Eye (tissue), 1 donor: Measurements from ENCODE around the gene NUP85.
A peak's percentile ranks its signal among the peaks of the same experiment; 100 is the strongest.
"Not testable (repeated sequence)": the region's sequence is repeated elsewhere in the genome, so short reads cannot be mapped to it uniquely, and the experiment has no call there.

ENCODE experiments used
- DNase-seq: peaks from one replicate; pipeline ENCODE4 v3.0.0-alpha.2; 2015

Gene NUP85

DNA sequence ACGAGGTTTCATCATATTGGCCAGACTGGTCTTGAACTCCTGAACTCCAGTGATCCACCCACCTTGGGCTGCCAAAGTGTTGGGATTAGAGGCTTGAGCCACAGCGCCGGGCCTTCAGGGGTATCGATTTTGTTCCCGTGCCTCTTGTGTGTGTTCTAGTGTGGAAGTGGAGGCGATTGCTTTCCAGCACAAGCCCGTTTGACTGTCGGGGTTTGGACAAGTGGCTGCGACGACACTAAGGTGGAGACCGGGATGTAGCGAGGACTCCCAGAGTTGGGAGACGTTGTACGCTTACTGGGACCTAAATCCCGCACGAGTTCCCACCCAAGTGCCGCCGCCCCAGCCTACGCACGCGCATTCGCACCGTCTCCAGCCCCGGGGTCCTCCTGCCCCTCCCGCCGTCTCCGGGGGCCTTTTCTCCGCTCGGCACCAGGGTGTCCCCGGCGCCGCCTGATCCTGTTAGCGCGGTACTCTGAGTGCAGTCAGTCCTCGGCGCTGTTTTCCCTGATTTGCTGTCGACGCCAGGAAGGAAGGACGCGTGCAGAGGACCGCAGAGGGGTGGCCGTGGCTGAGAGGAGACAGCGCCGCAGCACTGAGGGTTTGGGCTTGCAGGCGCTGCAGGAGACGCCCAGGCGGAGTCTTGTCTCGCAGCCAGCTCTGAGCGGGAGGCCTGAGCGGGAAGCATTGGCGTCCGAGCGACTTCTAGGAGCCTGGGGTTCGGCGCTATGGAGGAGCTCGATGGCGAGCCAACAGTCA is at the start of gene NUP85:
Gene NUP85 (plus strand): TSS at position 643 of the 756 bp plus-strand sequence. CDS start 83 bp downstream, at position 726.
- peak; percentile 98 for DNase-seq

GRCh38 chr17:75158480-75158879 is 47.0 kb upstream of the NUP85 start:
- not testable (repeated sequence) for DNase-seq

DNA sequence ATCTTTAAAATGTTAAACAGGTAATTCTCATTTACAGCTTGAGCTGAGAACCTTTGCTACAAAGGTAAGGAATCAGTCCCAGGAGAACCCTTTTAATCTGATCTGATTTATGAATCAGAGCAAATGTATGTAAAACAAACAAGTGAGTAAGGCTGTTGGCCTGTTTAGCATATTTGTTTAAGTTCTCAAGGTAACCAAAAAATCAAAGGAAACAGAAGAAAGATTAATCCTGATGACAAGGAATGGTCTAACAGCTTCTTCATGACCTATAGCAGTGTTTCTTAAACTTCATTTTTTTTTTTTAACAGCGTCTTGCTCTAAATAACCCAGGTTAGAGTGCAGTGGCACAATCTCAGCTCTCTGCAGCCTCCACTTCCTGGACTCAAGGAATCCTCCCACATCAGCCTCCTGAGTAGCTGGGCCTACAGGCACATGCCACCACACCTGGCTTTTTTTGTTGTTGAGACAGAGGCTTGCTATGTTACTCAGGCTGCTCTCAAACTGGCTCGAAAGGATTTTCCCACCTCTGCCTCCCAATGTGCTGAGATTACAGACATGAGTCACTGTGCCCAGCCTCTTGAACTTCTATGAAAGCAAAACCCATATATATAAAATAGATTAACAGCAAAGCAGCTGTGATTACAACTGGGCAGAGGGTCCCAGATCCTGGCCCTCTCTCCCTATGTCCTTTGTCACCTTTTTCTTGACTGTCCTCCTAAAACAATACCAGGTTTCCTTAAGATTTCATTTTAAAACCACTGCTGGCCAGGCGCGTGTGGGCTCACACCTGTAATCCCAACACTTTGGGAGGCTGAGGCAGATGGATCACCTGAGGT is 46.1 kb upstream of the NUP85 start:
- no peak for DNase-seq

DNA sequence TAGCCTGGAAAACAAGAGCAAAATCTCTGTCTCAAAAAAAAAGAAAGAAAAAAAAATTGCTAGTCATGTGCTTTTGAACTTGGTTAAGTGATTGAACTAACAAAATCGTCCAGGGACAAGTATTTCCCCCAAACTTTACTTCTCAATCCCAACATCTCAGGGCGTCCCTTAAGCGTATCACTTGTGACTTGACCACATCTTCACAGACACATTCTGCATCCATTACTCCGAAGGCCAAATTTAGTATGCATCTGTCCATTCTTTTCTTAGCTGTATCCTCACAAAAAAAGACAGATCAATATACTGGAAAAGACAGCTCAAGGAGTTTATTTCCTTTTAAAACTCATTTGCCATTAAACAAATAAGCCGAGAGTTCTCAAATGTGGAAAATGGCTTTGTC is 45.3 kb upstream of the NUP85 start:
- no peak for DNase-seq

DNA sequence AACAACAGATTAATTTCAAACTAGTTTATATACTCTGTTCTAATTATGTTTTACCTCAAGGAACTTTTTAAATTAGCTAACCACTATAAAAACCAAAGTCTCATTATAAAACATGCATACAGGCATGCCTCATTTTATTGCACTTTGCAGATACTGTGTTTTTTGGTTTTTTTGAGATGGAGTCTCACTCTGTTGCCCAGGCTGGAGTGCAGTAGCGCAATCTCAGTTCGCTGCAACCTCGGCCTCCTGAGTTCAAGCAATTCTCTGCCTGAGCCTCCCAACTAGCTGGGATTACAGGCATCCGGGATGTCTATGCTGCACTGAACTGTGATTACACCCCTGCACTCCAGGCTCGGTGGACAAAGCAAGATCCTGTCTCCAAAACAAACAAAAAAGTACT is 42.4 kb upstream of the NUP85 start:
- no peak for DNase-seq

DNA sequence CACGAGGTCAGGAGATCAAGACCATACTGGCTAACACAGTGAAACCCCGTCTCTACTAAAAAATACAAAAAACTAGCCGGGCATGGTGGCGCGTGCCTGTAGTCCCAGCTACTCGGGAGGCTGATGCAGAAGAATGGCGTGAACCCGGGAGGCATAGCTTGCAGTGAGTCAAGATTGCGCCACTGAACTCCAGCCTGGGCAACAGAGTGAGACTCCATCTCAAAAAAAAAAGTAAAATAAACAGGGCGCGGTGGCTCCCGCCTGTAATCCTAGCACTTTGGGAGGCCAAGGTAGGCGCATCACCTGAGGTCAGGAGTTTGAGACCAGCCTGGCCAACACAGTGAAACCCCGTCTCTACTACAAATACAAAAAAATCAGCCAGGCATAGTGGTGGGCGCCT is 40.9 kb upstream of the NUP85 start:
- DNase-seq = not testable (repeated sequence)

GRCh38 chr17:75168998-75169397 is 36.5 kb upstream of the NUP85 start:
- DNase-seq = no peak

GRCh38 chr17:75173526-75173925 is 32.0 kb upstream of the NUP85 start:
- DNase-seq = no peak

- no peak for DNase-seq
Measured at GRCh38 chr17:75174996-75175395, 30.5 kb upstream of the NUP85 start.

DNA sequence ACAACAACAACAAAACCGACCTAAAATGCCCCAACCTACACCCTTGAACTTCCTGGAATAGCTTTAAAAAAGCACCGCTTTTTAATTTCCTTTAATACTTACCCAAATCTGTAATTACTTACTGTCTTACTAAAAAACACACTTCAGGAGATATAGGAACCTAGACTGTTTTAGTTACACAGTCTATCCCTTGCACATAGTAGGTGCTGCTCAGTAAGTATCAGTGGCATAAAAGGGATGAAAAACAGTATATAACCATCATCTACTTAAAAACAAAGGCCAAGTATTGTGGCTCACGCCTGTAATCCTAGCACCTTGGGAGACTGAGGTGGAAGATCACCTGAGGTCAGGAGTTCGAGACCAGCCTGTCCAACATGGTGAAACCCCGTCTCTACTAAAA is 28.9 kb upstream of the NUP85 start:
- no peak for DNase-seq

GRCh38 chr17:75178453-75178852 is 27.0 kb upstream of the NUP85 start:
- DNase-seq = no peak

GRCh38 chr17:75181110-75181509 is 24.4 kb upstream of the NUP85 start:
- DNase-seq = no peak

DNA sequence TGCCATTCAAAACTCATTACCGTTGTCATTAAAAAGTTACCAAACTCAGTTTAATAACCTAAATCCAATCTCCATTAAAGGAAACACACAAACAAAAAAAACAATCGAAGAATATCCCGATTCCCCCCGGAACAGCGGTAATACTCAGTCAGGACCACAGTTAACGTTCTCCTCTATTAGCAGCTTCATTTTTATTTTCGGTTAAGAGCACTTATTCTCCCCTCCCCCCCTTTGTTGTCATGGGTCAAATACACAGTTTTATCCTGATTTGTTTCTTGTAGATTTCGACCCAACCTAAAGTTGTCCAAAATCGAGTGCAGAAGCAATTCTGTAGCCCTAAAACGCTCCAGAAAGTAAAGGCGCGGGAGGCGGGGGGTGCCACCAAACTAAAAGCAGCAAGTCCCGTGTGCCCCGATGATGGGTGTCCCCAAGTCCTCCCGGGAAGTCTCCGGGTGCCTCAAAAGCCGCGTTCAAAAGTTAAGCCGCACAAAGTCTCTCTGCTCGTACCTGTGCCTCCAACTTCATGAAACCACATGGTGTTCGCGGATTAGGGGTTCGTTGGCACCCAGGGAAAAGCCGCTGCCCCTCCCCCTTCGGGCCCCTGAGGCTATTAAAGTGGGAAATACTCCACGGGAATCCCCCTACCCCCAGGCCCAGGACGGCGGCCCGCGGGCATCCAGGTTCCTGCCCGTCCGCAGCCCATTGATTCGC is 23.7 kb upstream of the NUP85 start:
- DNase-seq = peak; percentile 42

DNA sequence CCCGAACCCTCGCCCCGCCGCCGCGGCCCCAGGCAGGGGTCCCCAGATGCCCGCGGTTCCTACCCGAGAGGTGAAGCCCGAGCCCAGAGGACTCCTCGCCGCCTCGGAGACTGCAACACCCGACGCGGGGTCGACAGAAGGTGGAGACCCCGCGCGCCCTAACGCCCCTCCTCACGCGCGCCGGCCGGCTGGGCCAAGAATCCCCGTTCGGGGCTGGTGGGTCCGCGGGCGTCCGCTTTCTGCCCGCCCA is 23.2 kb upstream of the NUP85 start:
- DNase-seq = peak; percentile 84

DNA sequence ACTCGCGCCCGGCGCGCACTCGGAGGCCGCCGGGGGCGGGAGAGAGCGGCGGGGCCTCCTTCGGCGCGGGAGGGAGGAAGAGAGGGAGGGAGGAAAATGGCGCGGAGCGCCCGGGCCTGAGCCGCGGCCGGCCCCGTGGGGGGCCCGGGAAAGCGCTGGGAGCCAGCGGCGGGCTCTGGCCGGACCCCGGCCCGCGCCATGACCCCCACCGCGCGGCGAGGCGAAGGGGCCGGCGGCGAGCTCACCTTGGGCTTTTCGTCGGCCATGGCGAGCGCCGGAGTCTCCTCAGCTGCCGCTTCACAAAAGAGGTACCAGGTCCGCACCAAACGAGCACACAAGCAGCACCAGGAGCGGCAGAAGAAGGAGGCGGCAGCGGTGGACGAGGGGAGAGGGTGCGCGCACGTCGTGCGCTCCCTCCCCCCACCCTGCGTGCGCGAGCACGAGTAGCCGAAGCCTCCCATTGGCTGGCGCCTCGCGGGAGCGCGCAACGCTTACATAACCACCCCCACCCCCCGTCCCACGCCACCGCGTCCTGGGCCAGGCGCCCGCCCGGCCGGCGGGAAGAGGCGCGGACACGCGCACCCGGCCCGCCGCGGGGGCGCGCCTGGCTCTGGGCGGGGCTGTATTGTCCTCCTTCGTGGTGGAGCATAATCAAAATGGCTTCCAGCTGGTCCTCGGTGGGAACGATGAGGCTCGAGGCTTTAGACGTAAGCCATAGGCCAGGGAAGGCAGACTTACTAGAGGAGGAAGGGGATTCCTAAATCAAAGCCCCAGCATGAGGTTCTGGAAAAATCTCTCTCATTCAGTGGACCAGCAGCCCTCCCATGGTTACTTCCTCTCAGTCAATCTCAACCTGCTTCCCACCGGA is 22.7 kb upstream of the NUP85 start, which contains the start of gene SUMO2:
Gene SUMO2 (minus strand): TSS at position 391 of the 868 bp plus-strand sequence. CDS start 125 bp downstream, at position 266.
- DNase-seq = peak; percentile 98

- DNase-seq = no peak
Measured at GRCh38 chr17:75183999-75184884, 21.2 kb upstream of the NUP85 start.

GRCh38 chr17:75188614-75189013 is 16.9 kb upstream of the NUP85 start:
- no peak for DNase-seq

DNA sequence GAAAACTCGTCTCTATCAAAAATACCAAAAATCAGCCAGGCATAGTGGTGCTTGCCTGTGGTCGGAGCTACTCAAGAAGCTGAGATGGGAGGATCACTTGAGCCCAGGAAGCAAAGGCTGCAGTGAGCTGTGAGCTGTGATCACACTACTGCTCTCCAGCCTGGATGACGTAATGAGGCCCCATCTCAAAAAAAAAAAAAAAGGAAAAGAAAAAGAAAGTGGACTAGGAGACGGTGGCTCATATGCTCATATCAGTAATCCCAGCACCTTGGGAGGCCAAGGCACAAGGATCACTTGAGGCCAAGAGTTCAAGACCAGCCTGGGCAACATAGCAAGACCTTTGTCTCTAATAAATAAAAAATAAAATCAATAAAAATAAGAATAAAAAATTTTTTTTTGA is 13.9 kb upstream of the NUP85 start:
- DNase-seq = no peak

GRCh38 chr17:75194879-75195278 is 10.6 kb upstream of the NUP85 start:
- peak; percentile 8 for DNase-seq

DNA sequence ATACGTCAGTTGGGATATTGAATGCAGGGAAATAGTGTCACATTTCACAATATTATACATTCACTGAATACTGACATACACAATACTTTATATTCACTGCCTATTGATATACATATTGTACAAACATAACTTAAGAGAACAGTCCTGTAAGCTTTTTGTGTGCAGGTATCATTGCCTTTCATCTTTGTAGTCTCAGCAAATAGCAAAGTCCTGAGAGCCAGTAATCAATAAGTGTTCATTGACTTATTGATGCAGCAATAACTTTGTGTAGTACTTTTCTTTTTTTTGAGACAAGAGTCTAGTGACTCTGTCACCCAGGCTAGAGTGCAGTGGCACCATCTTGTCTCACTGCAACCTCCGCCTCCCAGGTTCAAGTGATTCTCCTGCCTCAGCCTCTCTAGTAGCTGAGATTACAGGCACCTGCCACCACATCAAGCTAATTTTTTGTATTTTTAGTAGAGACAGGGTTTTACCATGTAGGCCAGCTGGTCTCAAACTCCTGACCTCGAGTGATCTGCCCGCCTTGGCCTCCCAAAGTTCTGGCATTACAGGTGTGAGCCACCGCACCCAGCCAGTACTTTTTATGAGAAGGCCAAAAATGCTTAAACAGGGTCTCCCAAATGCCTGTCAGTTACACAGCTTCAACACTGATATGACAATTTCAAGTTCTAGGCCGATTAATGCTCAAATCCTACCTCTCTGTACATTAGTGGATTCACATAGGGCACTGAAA is 5.4 kb upstream of the NUP85 start:
- DNase-seq = no peak

DNA sequence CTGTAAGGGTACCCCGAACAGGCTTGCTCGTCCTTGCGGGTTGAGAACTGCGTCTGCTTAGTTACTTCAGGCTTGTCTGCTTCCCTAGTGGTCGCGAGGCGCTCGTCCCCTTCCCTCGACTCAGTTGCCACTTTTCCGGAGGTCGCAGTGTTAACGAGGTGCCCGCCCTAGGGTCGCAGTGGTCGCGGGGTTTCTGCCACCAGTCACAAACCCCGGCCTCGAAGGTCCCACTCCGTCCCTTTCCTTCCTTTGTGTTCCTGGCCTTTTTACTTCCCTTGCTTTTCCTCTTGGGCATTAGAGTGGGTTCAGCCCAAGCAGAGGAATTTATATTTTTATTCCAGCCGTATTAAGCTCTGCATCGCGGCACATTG is 299 bp downstream of the NUP85 start:
- DNase-seq = no peak
